DND-41 (cell line): Measurements from ENCODE around the gene MAD2L2.

Source experiments
- ATAC-seq: fragments of 200-7000 bp; cut with Tn5 transposase; 3 replicates; pipeline ENCODE4 v1.9.1; 2021; ENCODE audit warnings: low read depth; ENCODE audit not compliant: insufficient read depth
- DNase-seq: peaks from one replicate; pipeline ENCODE4 v3.0.0-alpha.2; 2020
- H2AFZ ChIP-seq: 2 replicates; pipeline ENCODE4 v1.6.0; 2012; ENCODE audit warnings: low read depth, low read length
- H3K27ac ChIP-seq: 2 replicates; pipeline ENCODE4 v1.5.1; 2012; ENCODE audit warnings: low read length, inconsistent platforms
- H3K27me3 ChIP-seq: fragments of 200-600 bp; sonication (generic); 2 replicates; pipeline ENCODE4 v1.6.0; 2012; ENCODE audit warnings: low read length, mild to moderate bottlenecking, inconsistent platforms; ENCODE audit not compliant: insufficient read depth, poor library complexity
- H3K36me3 ChIP-seq: 2 replicates; pipeline ENCODE4 v1.5.1; 2012; ENCODE audit warnings: low read length, inconsistent platforms; ENCODE audit not compliant: insufficient read depth
- H3K4me1 ChIP-seq: 2 replicates; pipeline ENCODE4 v1.5.1; 2012; ENCODE audit warnings: mild to moderate bottlenecking, low read length; ENCODE audit not compliant: insufficient read depth
- H3K4me2 ChIP-seq: 2 replicates; pipeline ENCODE4 v1.6.0; 2012; ENCODE audit warnings: mild to moderate bottlenecking, moderate library complexity, low read length, inconsistent platforms; ENCODE audit not compliant: insufficient read depth
- H3K4me3 ChIP-seq, 2 experiments: fragments of 200-600 bp in 1 of 2; shearing (Covaris generic) in 1 of 2; 2 replicates each; pipeline ENCODE4 v1.5.1; 2012 to 2016; ENCODE audit warnings: inconsistent platforms in 2 of 2, low read length in 2 of 2, mild to moderate bottlenecking in 2 of 2, low read depth in 1 of 2, moderate library complexity in 1 of 2
- H3K79me2 ChIP-seq: 2 replicates; pipeline ENCODE4 v1.6.0; 2012; ENCODE audit warnings: low read length, inconsistent platforms; ENCODE audit not compliant: insufficient read depth
- H3K9ac ChIP-seq: 2 replicates; pipeline ENCODE4 v1.6.0; 2012; ENCODE audit warnings: low read depth, mild to moderate bottlenecking, inconsistent platforms, low read length, moderate library complexity
- H3K9me3 ChIP-seq: 2 replicates; pipeline ENCODE4 v1.5.1; 2012; ENCODE audit warnings: low read length, moderate library complexity, mild to moderate bottlenecking, inconsistent platforms; ENCODE audit not compliant: insufficient read depth, severe bottlenecking
- H4K20me1 ChIP-seq: 2 replicates; pipeline ENCODE4 v1.6.0; 2012; ENCODE audit warnings: low read length; ENCODE audit not compliant: insufficient read depth
- CTCF ChIP-seq: IDR thresholded peaks from 2 replicates; pipeline ENCODE4 v1.5.1; 2012; ENCODE audit warnings: borderline replicate concordance, low read length, moderate library complexity, mild to moderate bottlenecking; ENCODE audit not compliant: poor library complexity, severe bottlenecking; ENCODE audit errors: extremely low read depth
- EZH2 ChIP-seq: IDR thresholded peaks from 3 replicates; pipeline ENCODE4 v1.6.1; 2012; ENCODE audit warnings: borderline replicate concordance, low read depth, mild to moderate bottlenecking, moderate library complexity, low read length, inconsistent platforms; ENCODE audit not compliant: severe bottlenecking

MAD2L2 gene

GRCh38 chr1:11712285-11712684 is 31.3 kb upstream of the MAD2L2 start:
- no peaks in the 10 kb centered on the region for H3K9me3 ChIP-seq
- H3K9ac ChIP-seq, result no peak overlapping the region
- no peaks in the 10 kb centered on the region for H3K36me3 ChIP-seq
- H3K4me3 ChIP-seq, result no peak overlapping the region
- DNase-seq (no peak), ATAC-seq (no peak)
- H3K79me2 ChIP-seq, result no peaks in the 10 kb centered on the region
- H3K4me2 ChIP-seq, result no peak overlapping the region
- TF ChIP-seq EZH2, result no peak
- TF ChIP-seq CTCF, result no peak
- no peaks in the 10 kb centered on the region for H3K27me3 ChIP-seq
- no peak overlapping the region for H2AFZ ChIP-seq
- H3K4me1 ChIP-seq, result no peaks in the 10 kb centered on the region
- H4K20me1 ChIP-seq, result 0 out of 2 replicates have a peak, but pooled peaks cover 4% of the 10 kb centered on the region
- H3K27ac ChIP-seq, result no peak overlapping the region

- TF ChIP-seq EZH2 (no peak), CTCF (no peak)
- no peaks in the 10 kb centered on the region for H3K4me1 ChIP-seq
- DNase-seq, result no peak
These were observed 30.5 kb upstream of the MAD2L2 start for GRCh38 chr1:11711490-11711889.

GRCh38 chr1:11708554-11709350 is 27.8 kb upstream of the MAD2L2 start:
- no peaks in the 10 kb centered on the region for H3K36me3 ChIP-seq
- H3K79me2 ChIP-seq, result no peaks in the 10 kb centered on the region
- no peaks in the 10 kb centered on the region for H3K9me3 ChIP-seq
- H3K9ac ChIP-seq, result no peak overlapping the region
- no peak overlapping the region for H3K4me3 ChIP-seq
- no peaks in the 10 kb centered on the region for H3K4me1 ChIP-seq
- no peak for ATAC-seq
- peaks cover 4% of the 10 kb centered on the region; the same call in 1 of the 2 replicates for H4K20me1 ChIP-seq
- DNase-seq, result no peak
- no peak overlapping the region for H2AFZ ChIP-seq
- H3K4me2 ChIP-seq, result no peak overlapping the region
- H3K27me3 ChIP-seq, result no peaks in the 10 kb centered on the region
- no peak overlapping the region for H3K27ac ChIP-seq
- TF ChIP-seq CTCF (no peak), EZH2 (no peak)

More at GRCh38 chr1:11711490-11711889, 30.5 kb upstream of the MAD2L2 start:
- no peaks in the 10 kb centered on the region for H3K36me3 ChIP-seq
- no peak for ATAC-seq
- no peak overlapping the region for H2AFZ ChIP-seq
- H3K9ac ChIP-seq, result no peak overlapping the region
- no peak overlapping the region for H3K27ac ChIP-seq
- no peak overlapping the region for H3K4me2 ChIP-seq
- no peaks in the 10 kb centered on the region for H3K27me3 ChIP-seq
- no peaks in the 10 kb centered on the region for H3K9me3 ChIP-seq
- H3K4me3 ChIP-seq, result no peak overlapping the region
- no peaks in the 10 kb centered on the region for H3K79me2 ChIP-seq
- H4K20me1 ChIP-seq, result peaks cover 4% of the 10 kb centered on the region; the same call in 1 of the 2 replicates
